GM21529 (cell line): ENCODE data around the gene THTPA.
"Not testable (repeated sequence)": the region's sequence is repeated elsewhere in the genome, so short reads cannot be mapped to it uniquely, and the experiment has no call there.

Experiments used
- ATAC-seq: cut with Tn5 transposase; IDR thresholded peaks from one replicate; pipeline ENCODE4 v1.9.1; 2021; ENCODE audit not compliant: unreplicated experiment

THTPA gene

GRCh38 chr14:23582906-23583760 is 27.1 kb downstream of the THTPA start:
- no peak for ATAC-seq

GRCh38 chr14:23583761-23584526 is 27.9 kb downstream of the THTPA start:
- not testable (repeated sequence) for ATAC-seq

GRCh38 chr14:23584527-23585203 is 28.6 kb downstream of the THTPA start:
- not testable (repeated sequence) for ATAC-seq

GRCh38 chr14:23588884-23589598 is 33.0 kb downstream of the THTPA start:
- ATAC-seq = peak; percentile 99

- ATAC-seq = no peak
These were observed 33.5 kb downstream of the THTPA start for GRCh38 chr14:23589606-23590005.

- no peak for ATAC-seq
These were observed 34.1 kb downstream of the THTPA start for GRCh38 chr14:23590198-23590597.

GRCh38 chr14:23594191-23594590 is 38.1 kb downstream of the THTPA start:
- ATAC-seq = not testable (repeated sequence)

GRCh38 chr14:23600322-23600707 is 44.2 kb downstream of the THTPA start:
- no peak for ATAC-seq

GRCh38 chr14:23600806-23601205 is 44.7 kb downstream of the THTPA start:
- no peak for ATAC-seq

GRCh38 chr14:23601424-23601823 is 45.4 kb downstream of the THTPA start:
- ATAC-seq = no peak

GRCh38 chr14:23601845-23602180 is 45.7 kb downstream of the THTPA start:
- no peak for ATAC-seq

GRCh38 chr14:23602181-23603095 is 46.4 kb downstream of the THTPA start:
- ATAC-seq = no peak

GRCh38 chr14:23603103-23603502 is 47.0 kb downstream of the THTPA start:
- no peak for ATAC-seq

GRCh38 chr14:23604148-23604547 is 48.1 kb downstream of the THTPA start:
- no peak for ATAC-seq

GRCh38 chr14:23604675-23605170 is 48.7 kb downstream of the THTPA start:
- no peak for ATAC-seq

GRCh38 chr14:23605931-23606585 is 50.0 kb downstream of the THTPA start:
- ATAC-seq = peak; percentile 83

GRCh38 chr14:23608454-23608853 is 52.4 kb downstream of the THTPA start:
- no peak for ATAC-seq

- no peak for ATAC-seq
These were observed 52.9 kb downstream of the THTPA start for GRCh38 chr14:23609001-23609400.

- not testable (repeated sequence) for ATAC-seq
These were observed 53.5 kb downstream of the THTPA start for GRCh38 chr14:23609411-23610089.
